Prostate gland (tissue), 2 donors: Measurements from ENCODE around the gene PVR.

ENCODE experiments used
- CTCF ChIP-seq, 4 experiments: fragments of 200-600 bp in 2 of 4; fragments of 450-650 bp in 2 of 4; sonication (generic) in 2 of 4; IDR thresholded peaks; 1 replicate in 3 of 4; 2 replicates in 1 of 4; pipeline ENCODE4 v1.5.1; 2016 to 2019; ENCODE audit warnings: antibody characterized with exemption in 4 of 4, mild to moderate bottlenecking in 2 of 4, moderate library complexity in 2 of 4
- POLR2A ChIP-seq: fragments of 450-650 bp; IDR thresholded peaks from one replicate; pipeline ENCODE4 v1.6.1; 2016; ENCODE audit warnings: antibody characterized with exemption, mild to moderate bottlenecking
- POLR2AphosphoS5 ChIP-seq: sonication (generic); formaldehyde crosslinking; IDR thresholded peaks from one replicate; pipeline ENCODE4 v1.6.1; 2017; ENCODE audit warnings: antibody characterized with exemption

GRCh38 chr19:44706506-44707236 is 63.0 kb downstream of the PVR start:
- TF ChIP-seq POLR2AphosphoS5, result no peak
- TF ChIP-seq CTCF (IDR thresholded peaks at IDR 0.05), result no peak
- no peak for TF ChIP-seq POLR2A
